Upper lobe of left lung (tissue), 4 donors: Measurements from ENCODE around the gene SHROOM2.

Experiments
- POLR2A ChIP-seq, 4 donors: fragments of 450-650 bp; IDR thresholded peaks; one replicate each; pipeline ENCODE4 v1.5.1; 2016 to 2017; ENCODE audit warnings: antibody characterized with exemption in 4 of 4, mild to moderate bottlenecking in 2 of 4
- TF ChIP-seq, protein P1 (sequence below), 6 experiments: fragments of 450-650 bp in 4 of 6; fragments of 200-600 bp in 2 of 6; sonication (generic) in 2 of 6; IDR thresholded peaks; one replicate each; pipeline ENCODE4 v1.5.1; 2016 to 2019; ENCODE audit warnings: antibody characterized with exemption in 6 of 6

DNA sequence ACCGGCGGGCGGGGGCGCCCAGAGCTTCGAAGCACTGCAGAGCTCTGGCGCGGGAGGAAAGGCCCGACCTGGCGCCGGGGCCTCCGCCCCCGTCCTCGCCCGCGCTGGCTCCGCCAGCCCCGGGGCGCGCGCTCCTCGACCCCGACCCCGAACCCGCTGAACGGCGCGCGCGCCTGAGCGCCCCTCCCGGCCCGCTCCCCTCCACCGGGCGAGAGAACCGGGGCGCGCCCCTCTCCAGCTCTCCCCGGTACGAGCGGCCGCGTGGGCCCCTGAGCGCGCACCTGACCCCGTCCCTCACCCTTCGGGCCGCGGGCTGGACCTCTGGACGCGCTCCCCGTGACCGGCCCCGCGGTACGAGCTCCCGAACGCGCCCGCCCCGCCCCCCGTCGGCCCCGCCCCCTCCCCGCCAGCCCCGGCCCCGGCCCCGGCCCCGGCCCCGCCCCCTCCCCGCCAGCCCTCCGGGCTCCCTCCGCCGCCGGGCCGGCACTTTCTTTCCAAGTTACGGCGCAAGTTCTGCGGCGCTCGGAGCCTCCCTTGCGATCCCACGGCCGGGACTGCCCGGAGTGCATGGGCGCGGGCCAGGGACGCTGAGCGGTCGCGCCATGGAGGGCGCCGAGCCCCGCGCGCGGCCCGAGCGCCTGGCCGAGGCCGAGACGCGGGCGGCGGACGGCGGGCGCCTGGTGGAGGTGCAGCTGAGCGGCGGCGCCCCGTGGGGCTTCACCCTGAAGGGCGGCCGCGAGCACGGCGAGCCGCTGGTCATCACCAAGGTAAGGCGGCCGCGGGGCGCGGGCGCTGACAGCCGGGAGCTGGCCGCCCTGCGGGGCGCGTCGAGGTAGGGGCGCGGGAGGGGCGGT is at the start of gene SHROOM2:
- TF ChIP-seq, protein P1, sequence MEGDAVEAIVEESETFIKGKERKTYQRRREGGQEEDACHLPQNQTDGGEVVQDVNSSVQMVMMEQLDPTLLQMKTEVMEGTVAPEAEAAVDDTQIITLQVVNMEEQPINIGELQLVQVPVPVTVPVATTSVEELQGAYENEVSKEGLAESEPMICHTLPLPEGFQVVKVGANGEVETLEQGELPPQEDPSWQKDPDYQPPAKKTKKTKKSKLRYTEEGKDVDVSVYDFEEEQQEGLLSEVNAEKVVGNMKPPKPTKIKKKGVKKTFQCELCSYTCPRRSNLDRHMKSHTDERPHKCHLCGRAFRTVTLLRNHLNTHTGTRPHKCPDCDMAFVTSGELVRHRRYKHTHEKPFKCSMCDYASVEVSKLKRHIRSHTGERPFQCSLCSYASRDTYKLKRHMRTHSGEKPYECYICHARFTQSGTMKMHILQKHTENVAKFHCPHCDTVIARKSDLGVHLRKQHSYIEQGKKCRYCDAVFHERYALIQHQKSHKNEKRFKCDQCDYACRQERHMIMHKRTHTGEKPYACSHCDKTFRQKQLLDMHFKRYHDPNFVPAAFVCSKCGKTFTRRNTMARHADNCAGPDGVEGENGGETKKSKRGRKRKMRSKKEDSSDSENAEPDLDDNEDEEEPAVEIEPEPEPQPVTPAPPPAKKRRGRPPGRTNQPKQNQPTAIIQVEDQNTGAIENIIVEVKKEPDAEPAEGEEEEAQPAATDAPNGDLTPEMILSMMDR (IDR thresholded peaks at IDR 0.05), result no peak
- TF ChIP-seq POLR2A (IDR thresholded peaks at IDR 0.05), result no peak
